ENCODE measurements around the gene C1orf159.
"Not testable (repeated sequence)": the region's sequence is repeated elsewhere in the genome, so short reads cannot be mapped to it uniquely, and the experiment has no call there.

Gene C1orf159

DNA sequence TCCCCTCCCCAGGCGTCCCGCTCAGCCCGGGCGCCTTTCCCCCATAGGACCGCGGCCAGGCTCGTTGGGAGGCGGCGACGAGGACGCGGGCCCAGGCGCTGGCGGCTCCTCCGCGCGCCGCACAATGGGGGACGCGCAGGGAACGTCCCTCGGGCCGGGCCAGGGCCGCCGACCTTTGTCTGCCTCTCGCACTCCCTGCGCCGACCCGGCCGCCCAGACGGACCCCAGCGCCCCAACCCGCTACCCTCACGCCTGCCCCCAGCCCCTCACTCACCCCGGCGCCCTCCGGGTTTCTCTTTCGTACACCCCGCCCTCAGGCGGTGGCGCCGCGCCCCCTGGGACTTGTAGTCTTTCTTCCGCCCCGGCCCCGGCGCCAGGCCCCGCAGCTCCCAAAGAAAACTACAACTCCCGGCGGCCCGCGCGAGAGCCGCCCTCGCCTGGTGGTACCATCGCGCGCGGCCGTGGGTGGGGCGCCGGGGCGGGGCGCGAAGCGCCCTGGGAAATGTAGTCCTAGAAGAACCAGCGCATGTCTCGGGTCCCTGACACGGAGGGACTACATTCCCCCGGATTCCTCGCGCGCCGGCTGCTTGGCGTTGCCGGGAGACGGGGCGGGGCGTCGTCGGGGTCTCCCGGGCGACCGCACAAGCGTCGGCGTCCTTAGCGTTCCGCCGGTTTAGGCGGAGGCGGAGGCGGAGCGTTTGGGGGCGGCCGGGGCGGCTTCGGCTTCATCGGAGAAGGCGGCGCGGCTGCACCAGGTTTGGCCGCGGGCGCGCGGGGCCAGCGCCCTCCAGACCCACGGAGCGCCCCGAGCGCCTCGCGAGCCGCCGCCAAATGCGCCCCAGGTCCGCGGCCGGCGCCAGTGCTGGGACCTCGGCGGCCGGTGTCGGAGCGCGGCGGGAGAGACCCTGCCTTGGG, at the start of gene C1orf159:
Gene C1orf159, minus strand, starts transcription at position 304 of the 915 bp plus-strand sequence. CDS start 24,546 bp downstream, outside the sequence.
- DNase-seq (ENCODE audit: low spot score) (peak; percentile 95), FAIRE-seq (no peak)

DNA sequence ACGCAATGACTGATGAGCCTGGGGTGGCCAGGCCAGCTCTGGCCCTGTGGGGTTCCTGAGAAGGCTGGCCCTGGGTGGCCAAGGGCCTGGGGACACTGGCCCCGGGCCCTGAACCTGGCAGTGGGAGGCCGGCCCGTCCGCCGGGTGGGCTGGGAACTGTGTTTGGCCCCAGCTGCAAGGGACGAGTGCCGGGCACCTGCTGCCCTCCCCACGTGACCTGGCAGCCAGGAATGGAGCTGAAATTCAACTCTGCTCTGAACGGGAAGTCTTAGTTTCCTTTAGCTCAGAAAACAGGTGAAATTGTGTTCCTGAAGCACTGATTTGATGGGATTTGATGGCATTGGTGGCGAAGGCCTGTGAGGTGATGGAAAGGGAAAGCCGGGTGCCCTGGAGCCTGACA, 49.6 kb upstream of the C1orf159 start:
- FAIRE-seq (no peak), DNase-seq (ENCODE audit: low spot score) (no peak)

DNA sequence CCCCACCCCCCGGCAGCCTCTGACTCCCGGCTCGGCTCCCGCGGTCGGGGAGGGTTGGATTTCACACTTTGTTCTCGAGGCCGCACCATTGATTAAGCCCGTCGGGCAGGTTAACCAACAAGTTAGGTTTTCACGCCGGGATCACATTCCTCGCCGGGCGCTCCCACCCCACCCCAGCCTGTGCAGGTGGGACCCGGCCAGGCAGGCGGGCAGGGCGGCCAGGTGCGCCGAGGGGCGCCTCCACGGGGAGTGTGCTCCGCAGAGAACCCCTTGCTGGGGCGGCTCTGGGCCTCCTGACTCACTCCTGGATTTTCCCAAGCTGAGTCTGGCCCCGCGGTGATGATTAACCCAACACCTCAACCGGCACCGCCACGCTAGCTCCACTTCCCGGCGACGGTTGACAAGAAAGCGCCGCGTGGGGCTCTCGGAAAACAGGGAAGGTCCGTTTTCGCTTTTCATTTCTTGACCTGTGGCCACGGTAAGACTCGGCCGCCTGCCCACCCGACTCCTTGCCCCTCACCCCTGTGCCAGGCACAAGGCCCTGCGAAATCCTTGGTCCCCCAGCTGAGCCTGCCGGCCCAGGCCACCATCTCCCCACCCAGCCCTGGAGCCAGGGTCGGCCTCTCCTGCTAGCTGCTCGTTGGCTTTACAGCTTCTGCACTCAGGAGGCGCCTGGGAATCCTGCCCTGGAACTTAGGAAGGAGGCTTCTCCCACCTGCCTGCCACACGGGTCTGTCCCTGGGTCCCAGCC, 49.0 kb upstream of the C1orf159 start:
- peak; percentile 84 for FAIRE-seq

DNA sequence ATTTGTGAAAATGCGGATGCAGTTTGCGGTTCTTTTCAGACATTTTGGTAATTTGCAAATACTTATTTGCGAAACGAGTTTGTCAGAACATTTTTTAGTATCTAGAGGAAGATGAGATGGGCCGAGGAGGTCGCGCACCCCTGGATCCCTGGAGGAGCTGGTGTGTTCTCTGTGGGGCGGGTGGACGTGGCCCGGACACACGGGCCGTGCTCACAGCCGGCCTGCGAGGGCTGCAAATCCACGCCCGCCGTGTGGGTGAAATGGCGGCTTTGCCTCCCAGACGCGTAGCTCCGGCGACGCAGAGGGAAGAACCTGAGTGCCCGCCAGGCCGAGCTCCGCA, 48.4 kb upstream of the C1orf159 start:
- FAIRE-seq, result no peak
- no peak for DNase-seq (ENCODE audit: low spot score)

More for the DNA sequence above, 49.0 kb upstream of the C1orf159 start:
- DNase-seq (ENCODE audit: low spot score), result peak; percentile 84

DNA sequence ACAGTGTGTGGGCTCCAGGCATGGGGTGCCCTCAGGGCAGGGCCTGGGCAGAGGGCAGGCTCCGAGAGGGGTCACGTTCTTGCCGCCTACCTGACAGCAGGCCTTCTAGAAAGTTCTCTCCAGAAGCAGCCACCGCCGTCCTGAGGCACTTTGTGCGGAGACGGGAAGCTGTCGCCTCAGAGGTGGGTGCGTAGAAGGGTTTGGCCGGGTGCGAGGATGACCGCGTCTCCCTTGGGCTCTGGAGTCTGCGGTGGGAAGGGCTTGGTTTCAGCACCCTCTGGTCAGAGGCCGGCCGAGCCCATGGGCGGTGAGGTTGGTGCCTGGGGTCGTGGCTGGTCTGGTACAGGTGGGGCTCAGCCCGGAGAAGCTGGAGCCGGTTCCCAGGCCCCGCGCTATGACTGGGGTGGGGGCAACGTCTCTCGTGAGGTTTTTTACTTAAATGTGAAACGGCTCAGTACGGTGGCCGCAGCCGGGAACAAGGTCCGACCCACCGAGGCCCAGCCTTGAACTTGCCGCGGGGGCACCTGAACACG, 47.7 kb upstream of the C1orf159 start:
- DNase-seq (ENCODE audit: low spot score), result no peak
- FAIRE-seq, result no peak

DNA sequence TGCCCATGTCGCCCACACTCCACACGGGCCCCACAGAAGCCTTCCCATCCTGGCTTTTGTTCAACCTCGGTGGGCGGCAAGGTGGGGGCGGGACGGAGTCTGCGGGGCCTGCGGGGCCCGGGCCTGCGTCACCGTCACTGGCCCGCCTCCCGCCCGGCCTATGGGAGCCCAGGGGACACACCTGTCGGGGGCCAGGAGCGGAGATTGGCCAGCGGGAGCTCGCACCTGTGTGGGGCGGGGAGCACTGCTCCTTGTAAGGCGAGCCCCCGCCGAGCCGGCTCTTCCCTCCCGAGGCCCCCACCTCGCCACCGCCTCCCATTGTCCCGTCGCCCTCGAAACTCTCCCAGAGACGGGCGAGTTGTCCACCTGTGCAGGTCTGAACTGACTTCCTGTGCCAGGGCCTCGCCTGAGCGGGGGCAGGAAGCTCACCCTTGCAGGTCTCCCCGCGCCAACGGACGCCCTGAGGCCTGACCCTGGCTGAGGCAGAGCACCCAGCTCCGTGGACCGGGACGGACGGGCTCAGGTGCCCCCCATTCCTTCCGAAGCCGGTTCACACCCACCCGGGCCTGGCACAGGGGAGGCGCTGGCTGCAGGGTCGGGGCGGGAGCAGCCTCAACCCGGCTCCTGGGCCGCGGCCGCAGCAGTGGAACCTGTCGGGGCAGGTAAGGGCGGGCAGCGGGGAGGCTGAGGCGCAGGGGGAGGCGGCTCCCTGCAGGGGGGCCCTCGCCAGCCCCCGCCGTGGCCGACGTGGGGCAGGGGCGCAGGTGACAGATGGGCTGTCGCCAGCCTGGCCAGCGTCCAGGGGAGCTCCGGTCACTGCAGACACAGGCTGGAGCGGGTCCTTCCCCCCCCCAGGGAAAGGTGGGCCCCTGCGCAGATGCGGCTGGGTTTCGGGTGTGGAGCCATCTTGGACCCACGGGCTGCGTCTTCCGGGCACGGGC, 47.0 kb upstream of the C1orf159 start:
- DNase-seq (ENCODE audit: low spot score), result no peak
- no peak for FAIRE-seq

DNA sequence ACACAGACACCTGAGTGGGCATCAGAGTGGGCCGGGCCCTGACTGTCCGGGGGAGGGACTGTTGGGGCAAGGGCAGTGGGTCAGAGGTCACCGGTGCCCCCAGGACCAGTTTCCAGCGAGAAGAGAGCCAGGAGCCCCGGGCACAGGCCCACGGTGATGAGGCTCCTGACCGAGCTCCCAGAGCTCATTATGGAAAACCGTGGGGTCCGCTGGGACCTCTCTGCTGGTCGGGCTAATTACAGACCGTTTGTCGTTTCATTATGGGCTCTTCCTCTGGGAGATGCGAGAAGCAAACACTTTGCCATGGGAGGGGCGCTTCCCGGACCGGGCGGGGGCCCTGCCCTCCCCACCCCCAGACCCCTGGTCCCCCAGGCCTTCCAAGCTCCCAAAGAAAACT, 45.8 kb upstream of the C1orf159 start:
- no peak for FAIRE-seq
- DNase-seq (ENCODE audit: low spot score), result no peak

DNA sequence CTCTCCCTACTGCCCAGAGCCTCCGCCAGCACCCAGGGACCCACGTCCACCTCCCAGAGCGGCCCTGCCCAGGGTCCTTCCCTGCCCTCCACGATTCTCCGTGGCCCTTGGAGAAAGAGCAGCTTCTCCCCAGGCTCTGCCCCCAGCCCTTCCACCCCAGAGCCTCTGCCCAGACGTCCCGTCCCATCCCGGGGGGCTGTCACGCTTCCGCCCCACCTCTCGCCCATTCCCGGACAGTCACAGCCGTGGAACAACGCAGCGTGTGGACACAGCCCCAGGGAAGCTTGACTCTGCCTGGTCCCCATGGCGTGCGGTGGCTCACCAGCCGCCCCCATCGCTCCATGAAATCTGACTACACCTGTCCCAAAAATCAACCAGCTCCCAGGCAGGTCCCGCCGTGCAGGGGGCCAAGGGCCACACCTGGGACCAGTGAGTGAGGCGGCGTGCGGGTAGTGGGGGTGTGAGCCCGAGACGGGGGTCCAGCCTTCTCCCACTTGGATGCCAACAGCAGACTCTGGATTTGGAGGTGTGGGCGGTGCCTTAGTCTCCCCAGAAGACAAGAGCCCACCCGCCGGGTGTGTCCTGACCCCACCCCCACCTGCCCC, 45.3 kb upstream of the C1orf159 start:
- DNase-seq (ENCODE audit: low spot score), result no peak
- no peak for FAIRE-seq

DNA sequence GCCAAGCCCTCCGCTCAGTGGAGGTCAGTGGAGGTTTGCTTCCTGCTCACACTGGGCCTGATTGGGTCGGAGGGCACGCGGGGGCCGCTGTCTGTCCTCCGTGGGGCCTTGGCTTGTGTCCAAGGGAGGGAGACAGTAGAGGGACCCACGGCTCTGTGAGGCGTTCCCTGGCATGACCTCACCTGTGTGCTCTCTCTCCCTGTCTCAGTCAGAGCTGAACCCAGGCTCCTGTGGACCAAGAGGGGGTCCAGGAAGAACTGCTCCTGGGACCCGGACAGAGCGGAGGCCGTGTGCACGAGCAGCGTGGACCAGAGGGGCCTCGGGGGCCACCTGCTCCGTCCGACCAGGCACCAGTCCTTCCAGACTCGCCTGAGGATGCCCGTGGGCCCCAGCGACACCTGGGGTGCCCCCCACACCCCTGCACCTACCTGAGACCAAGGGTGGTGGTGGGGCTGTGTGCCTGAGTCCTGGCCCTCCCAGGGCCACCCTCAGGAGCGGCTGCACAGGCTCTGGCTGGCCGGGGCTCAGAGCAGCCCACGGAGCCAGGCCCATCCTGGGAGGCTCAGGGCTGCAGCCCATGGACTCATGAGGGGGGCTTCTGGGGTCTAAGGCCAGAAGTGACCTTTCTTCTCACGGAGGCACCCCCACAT, 44.5 kb upstream of the C1orf159 start:
- FAIRE-seq (no peak), DNase-seq (ENCODE audit: low spot score) (no peak)

DNA sequence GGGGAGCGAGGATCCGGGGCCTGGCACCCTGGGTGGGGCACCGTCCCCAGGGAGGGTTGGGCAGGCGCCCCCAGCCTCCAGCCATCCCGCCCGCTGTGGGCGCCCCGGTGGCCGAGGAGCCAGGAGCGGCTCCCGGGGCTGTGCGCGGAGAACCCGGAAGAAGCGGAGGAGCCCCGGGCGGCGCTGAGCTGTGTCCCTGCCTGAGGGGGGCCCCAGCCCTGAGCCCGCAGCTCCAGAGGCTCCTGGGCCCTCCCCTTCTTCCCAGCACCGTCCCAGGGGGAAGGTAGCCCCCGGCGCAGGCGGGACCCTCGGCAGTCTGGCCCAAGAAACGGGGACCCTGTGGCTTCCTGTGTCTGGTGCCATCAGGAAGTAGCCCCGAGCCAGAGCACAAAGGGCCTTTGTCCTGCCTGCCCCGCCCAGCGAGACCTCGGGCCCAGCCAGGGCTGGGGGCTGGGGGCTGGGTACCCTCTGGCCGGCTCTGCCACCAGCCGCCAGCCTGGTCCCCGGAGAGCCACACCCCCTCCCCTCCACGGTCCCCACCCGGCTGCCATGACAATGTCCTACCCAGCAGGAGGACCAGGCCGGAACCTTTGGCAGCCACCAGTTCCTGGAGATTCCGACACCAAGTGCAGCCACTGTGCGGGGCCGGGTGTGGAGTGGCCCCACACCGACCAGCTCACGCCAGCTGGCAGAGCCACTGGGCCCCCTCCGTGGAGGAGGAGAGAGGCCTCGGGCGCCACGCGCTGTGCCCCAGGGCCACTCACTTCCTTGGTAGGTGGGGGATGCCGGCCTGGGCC, 42.2 kb upstream of the C1orf159 start:
- FAIRE-seq (no peak), DNase-seq (ENCODE audit: low spot score) (no peak)

DNA sequence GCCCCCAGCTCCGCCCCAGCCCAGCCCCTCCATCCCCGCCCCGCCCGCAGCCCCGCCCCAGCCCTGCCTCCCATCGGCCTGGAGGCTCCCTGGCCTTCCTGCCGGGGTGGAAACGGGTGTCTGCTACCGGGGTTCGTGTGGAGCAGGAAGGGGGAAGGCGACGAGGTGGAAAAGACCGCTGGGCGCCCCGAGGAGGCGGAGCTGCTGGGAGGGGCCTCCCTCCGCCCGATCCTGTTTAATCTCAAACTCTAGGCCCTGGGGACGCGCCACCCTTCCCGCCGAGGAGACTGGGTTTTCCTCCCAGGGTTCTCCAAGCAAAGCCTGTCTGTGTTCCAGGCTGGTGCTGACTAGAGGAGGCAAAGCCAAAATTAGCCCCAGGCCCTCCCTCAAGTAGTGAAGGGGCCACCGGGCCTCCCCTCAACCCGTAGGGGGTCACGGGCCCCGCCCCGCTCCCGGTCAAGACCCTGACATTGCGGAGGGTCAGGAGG, 41.6 kb upstream of the C1orf159 start:
- FAIRE-seq (no peak), DNase-seq (ENCODE audit: low spot score) (no peak)

DNA sequence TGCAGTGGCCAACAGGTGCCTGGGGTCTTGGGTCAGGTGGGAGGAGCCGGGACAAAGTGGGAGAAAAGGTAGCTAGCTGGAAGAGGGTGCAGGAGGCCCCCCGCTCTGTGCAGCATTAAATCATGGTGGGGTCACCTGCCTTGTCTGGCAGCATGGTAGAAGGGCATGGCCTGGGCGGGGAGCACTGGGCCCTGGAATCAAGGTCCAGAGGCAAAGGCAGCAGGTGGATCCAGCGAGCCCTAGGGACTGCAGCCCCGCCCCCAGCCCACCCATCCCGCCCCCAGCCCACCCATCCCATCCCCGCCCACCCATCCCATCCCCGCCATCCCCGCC, 41.1 kb upstream of the C1orf159 start:
- FAIRE-seq (no peak), DNase-seq (ENCODE audit: low spot score) (no peak)

DNA sequence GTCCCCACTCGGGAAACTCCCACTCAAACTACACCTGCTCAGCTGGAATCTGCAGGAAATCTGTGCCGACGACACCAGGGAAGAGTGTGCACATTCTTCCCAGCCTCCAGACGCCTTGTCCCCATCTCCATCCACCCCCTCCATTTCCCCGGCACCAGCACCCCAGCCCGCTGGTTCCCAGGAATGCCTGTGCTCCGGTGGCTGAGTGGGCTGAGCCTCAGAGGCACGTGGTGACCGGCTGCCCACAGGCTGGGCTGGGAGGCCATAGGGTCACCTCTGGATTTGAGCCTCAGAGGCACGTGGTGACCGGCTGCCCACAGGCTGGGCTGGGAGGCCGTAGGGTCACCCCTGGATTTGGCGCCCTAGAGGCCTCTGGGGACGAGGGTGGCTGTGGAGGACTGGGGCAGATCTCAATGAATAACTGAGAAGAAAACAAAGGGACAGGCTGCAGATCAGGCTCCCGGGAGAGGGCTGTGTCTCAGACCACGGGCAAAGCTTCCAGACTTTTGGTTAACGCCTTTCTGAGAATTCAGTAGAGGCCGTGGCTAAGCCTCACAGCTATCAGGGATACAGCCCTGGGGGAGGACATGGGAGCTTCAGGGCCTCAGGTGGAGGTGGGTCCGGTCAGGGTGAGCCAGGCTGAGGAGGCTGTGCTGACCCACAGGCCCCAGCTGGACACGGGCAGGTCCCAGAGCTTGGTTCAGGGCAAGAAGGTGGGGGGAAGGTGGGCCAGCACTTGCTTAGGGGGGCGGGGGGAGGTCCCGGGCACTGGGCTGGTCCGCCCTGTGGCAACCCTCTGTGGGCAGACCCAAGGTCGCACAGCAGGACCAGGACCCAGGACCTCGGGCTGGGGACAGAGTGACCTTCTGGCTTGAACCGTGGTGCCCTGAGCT, 40.5 kb upstream of the C1orf159 start:
- DNase-seq (ENCODE audit: low spot score), result peak; percentile 9
- no peak for FAIRE-seq

DNA sequence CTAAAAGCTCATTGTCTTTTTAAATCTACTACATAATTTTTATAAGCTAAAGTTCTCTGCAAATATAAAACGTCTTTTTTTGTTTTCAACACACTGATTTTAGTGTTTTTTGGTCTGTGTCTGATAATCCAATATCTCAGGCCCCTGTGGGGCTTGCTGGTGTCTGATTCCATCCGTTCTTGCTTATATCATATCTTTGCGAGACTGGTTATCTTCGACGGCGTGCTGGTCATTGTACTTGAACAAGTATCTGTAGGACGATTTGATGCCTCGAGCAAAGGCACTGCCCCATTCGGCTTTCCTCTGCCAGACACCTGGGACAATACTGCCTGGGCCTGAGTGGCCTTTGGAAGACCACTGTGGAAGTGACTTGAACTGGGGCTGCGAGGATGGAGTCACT, 39.4 kb upstream of the C1orf159 start:
- no peak for DNase-seq (ENCODE audit: low spot score)
- no peak for FAIRE-seq

DNA sequence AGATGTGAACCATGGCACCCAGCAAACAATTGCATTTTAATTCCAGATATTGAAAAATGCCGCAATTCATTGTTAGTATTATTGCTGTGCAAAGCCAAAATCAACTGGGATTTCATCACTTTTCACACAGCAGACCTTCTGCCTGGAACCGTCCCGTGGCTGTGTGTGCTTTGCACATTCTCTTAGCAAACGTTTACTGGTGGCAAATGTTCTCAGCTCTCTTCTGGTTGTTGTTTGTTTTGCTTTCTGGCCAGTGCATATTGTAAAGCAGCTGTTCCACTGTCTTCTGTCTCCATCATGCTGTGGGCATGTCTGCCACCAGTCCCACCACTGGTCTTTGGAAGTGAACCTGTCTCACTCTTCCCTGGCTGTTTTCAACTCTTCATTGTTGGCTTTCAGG, 38.0 kb upstream of the C1orf159 start:
- no peak for DNase-seq (ENCODE audit: low spot score)
- FAIRE-seq, result no peak

DNA sequence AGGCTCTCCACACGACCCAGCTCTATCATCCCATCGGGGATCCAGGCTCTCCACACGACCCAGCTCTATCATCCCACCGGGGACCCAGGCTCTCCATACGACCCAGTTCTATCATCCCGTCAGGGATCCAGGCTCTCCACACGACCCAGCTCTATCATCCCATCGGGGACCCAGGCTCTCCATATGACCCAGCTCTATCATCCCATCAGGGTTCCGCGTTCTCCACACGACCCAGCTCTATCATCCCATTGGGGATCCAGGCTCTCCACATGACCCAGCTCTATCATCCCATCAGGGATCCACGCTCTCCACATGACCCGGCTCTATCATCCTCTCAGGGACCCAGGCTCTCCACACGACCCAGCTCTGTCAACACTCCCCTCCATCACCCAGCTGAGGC, 37.3 kb upstream of the C1orf159 start:
- FAIRE-seq; DNase-seq (ENCODE audit: low spot score): not testable (repeated sequence)

DNA sequence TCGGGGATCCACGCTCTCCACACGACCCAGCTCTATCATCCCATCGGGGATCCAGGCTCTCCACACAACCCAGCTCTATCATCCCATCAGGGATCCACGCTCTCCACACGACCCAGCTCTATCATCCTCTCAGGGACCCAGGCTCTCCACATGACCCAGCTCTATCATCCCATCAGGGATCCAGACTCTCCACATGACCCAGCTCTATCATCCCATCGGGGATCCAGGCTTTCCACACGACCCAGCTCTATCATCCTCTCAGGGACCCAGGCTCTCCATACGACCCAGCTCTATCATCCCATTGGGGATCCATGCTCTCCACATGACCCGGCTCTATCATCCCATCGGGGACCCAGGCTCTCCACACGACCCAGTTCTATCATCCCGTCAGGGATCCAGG, 36.5 kb upstream of the C1orf159 start:
- not testable (repeated sequence) for FAIRE-seq; DNase-seq (ENCODE audit: low spot score)

DNA sequence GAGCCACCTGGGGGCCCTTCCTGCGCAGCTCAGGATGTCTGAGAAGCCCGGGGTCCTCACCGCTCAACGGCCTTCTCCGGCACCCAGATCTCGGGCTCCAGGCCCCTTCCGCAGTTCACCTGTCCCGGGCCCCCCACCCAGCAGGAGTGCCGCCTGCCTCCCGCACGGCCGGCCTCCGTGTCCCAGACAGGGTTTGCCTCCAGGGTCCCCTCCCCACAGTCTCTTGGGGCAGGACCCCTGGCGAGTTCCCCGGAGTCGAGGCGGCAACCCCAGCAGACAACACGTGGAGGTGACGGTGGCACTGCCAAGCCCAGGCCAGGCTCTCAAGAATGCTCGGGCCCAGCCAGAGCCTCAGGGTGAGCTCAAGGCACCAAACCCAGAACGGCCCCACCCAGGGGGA, 35.4 kb upstream of the C1orf159 start:
- DNase-seq (ENCODE audit: low spot score), result no peak
- no peak for FAIRE-seq

All from RCC 7860 (cell line).